Cerebellar cortex (tissue), 1 donor: Measurements from ENCODE around the gene TEX261.

Experiments used
- DNase-seq: peaks from one replicate; pipeline ENCODE4 v3.0.0-alpha.2; 2015; ENCODE audit warnings: low spot score

Gene TEX261

GRCh38 chr2:70959271-70959761, 35.4 kb downstream of the TEX261 start:
- DNase-seq = no peak

GRCh38 chr2:70958759-70959158, 35.9 kb downstream of the TEX261 start:
- no peak for DNase-seq

DNA sequence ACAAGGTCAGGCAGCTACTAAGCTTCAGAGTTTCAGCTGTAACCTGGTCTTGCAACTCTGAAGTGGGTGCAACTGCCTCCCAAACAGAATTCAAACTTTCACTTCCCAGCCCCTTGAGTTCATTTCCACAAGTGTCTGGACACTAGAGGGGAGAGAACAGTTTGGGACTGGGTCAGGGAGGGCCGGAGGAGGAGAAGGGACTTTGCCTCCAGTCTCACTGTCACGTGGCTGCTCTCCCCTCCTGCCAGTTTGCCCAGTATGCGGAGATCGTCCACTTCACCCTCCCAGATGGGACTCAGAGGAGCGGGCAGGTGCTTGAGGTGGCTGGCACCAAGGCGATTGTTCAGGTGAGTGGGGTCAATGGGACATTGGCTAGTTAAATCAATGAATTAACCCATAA, 36.9 kb downstream of the TEX261 start:
- no peak for DNase-seq

- no peak for DNase-seq
Observed at GRCh38 chr2:70956141-70956540, 38.5 kb downstream of the TEX261 start.

- no peak for DNase-seq
Observed at GRCh38 chr2:70954886-70955285, 39.8 kb downstream of the TEX261 start.

DNA sequence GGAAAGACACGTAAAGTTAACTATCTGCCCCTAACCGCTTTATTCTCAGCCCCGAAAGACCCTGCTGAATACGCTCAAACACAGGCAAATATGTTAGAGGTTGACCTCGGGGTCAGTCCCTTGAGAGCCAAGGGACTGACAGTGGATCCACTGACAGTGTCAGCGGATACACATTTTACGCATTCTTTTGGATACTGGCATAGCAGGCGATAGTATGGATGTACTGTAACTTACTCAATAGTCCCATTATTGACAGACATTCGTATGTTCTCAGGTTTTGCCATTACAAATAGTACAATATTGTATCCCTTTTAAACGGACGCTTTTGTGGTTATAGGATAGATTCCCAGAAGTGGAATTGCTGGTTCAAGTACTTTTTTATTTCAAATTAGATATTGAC, 45.6 kb downstream of the TEX261 start:
- no peak for DNase-seq

DNA sequence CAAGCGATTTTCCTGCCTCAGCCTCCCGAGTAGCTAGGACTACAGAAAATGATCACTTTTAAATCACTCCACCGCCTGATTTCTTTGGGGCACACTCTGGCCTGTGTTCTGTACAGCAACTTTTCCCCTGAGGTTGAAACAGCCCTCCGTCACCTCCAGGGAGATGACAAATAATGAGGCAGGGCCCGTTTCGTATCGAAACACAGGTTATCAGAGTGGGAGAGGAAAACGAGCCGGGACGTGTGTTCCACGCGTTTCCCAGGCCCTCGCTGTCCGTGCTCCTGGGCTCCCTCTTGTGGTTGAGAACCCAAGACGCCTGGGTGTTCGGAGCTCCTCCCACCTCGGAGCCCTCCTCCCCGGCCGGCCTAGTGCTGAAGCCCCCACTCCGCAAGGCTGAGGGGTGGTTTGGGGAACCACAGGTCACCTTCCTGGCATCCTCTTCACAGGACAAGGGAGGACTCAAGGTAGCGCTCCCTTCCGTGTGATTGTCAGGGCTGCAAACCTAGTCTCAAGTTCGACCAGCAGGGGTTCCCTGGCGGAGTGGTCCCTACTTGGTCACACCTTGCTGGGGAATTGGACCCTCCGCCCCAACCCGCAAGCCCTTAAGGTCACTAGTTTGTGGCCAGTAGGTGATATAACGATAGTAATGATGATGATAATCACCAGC, 46.2 kb downstream of the TEX261 start:
- peak; percentile 75 for DNase-seq

GRCh38 chr2:70947556-70948184, 47.0 kb downstream of the TEX261 start:
- DNase-seq = no peak

- peak; percentile 73 for DNase-seq
Observed at GRCh38 chr2:70946832-70947442, 47.7 kb downstream of the TEX261 start.

- no peak for DNase-seq
Observed at GRCh38 chr2:70944111-70944690, 50.5 kb downstream of the TEX261 start.

DNA sequence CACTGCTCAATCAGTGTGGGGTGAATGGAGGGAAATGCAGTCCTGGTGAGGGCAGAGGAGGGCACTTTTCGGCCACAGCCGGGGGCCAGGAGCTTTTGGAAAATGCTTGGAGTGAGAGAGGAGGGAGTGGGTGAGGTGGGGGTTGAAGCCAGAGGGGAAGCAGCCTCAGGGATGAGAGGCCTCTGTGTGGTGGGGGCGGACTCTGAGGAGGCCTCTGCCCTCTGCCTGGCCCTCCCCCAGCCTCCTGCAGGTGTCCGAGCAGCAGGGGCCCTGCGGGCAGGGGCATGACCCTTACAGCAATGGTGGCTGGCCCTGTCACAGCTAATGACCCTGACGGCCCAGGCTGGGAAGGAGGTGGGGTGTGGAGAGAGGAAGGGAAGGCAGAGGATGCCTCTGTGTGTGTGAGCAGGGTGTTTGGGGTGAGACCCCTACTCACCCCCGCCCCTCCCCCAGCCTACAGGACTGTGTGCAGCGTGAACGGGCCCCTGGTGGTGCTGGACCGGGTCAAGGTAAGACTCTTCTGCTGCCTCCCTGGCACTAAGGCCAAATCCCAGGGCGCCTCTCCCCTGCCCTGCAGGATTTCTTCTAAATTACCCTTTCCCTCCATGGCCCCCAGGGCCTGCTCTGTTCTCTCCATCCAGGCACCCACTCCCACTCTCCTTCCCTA, 51.3 kb downstream of the TEX261 start:
- no peak for DNase-seq

GRCh38 chr2:70942396-70943204, 52.1 kb downstream of the TEX261 start:
- DNase-seq = no peak

- no peak for DNase-seq
Observed at GRCh38 chr2:70941701-70942100, 53.0 kb downstream of the TEX261 start.

- no peak for DNase-seq
Observed at GRCh38 chr2:70941186-70941585, 53.5 kb downstream of the TEX261 start.

GRCh38 chr2:70939839-70940580, 54.7 kb downstream of the TEX261 start:
- no peak for DNase-seq

- DNase-seq = no peak
Observed at GRCh38 chr2:70939001-70939838, 55.5 kb downstream of the TEX261 start.

- no peak for DNase-seq
Observed at GRCh38 chr2:70938586-70938950, 56.1 kb downstream of the TEX261 start.

DNA sequence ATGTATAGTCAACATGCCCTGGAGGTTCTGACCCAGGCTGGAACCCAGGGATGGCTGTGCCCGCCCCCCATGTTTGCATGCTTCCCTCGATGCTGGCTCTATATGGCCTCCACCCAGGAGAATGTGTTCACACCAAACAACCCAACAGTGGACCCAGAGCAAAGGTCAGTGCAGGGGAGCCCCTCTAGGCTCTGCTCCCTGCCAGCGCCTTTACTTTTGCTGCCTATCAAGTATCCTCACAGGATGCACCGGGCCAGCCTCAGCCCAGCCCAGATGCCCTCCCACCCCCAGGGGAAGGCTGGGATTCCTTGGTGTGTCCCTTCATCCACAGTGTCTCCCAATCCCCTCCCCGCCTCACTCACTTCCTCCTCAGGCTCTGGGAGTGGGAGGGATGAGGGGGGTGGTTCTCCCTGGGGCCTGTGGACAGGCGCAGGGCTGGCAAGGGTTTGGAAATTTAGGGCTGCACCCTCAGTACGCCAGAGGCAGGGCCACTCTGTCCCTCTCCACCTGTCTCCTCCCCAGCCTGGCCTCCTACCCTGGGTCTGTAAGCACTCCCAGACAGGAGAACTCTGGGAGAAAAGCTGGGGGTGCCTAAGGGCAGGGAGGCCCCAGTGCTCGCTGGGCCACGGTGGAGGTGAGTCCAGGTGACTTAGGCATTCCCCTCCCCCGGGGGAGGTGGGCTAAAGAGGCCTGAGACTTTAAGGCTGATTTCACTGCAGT, 56.6 kb downstream of the TEX261 start:
- DNase-seq = no peak
